Esophagus squamous epithelium (tissue), 5 donors: Measurements from ENCODE around the gene RNF32. TPM values are rescaled to one million over a fixed set of nuclear protein-coding genes. Genes with fewer than 3 reads are reported as not detected.

Experiments
- DNase-seq: peaks from one replicate; lab custom pipeline; 2025; lab: John Stamatoyannopoulos, UW
- H3K27ac ChIP-seq, 4 donors: fragments of 200-600 bp; sonication (generic); one replicate each; pipeline ENCODE4 v1.5.1; 2016 to 2019; ENCODE audit warnings: mild to moderate bottlenecking in 1 of 4
- H3K27me3 ChIP-seq, 4 donors: fragments of 200-600 bp; sonication (generic); 1 replicate in 3 of 4; 2 replicates in 1 of 4; pipeline versions ENCODE4 v1.5.1 to v1.6.0; 2017 to 2021; ENCODE audit warnings: antibody characterized with exemption in 1 of 4
- H3K36me3 ChIP-seq, 3 donors: fragments of 200-600 bp; sonication (generic); one replicate each; pipeline ENCODE4 v1.5.1; 2016 to 2019
- H3K4me1 ChIP-seq, 3 donors: fragments of 200-600 bp; sonication (generic); one replicate each; pipeline ENCODE4 v1.5.1; 2017 to 2019
- H3K4me3 ChIP-seq, 4 donors: fragments of 200-600 bp; sonication (generic); 1 replicate in 3 of 4; 2 replicates in 1 of 4; pipeline ENCODE4 v1.5.1; 2016 to 2019; ENCODE audit warnings: mild to moderate bottlenecking in 2 of 4, moderate library complexity in 1 of 4
- H3K9me3 ChIP-seq, 3 donors: fragments of 200-600 bp; sonication (generic); one replicate each; pipeline ENCODE4 v1.5.1; 2016 to 2019
- POLR2A ChIP-seq, 4 donors: fragments of 450-650 bp; IDR thresholded peaks; one replicate each; pipeline ENCODE4 v1.6.1; 2017; ENCODE audit warnings: antibody characterized with exemption in 4 of 4, mild to moderate bottlenecking in 4 of 4, moderate library complexity in 3 of 4
- WGBS, 2 donors: methylation state at CpG; one replicate each; pipeline ENCODE4 v1.1.5; 2018; 5-methylcytosine and 5-hydroxymethylcytosine counted together
- intact Hi-C: fragments of 100-400 bp; cut with DNase I; formaldehyde crosslinking; loops from one replicate; pipeline ENCODE4 v1.15.0; 2022
- total RNA-seq, 4 donors: library from RNA; depleted of rRNA; stranded (reverse); fragments of >200 nt; gene quantifications; one replicate each; pipeline ENCODE4 v1.1.0, GENCODE V29; 2016
- TF ChIP-seq, protein P1 (sequence below), 6 experiments: fragments of 450-650 bp in 4 of 6; fragments of 200-600 bp in 2 of 6; sonication (generic) in 2 of 6; IDR thresholded peaks; one replicate each; pipeline ENCODE4 v1.5.1; 2016 to 2019; ENCODE audit warnings: antibody characterized with exemption in 6 of 6, mild to moderate bottlenecking in 4 of 6, moderate library complexity in 4 of 6
- donor health status: DM: yes; HTN: yes; CAD: no.

The RNF32 gene
- total RNA-seq, 4 donors from 2014 or later = 0.64 to 1.7 (median 0.66) TPM; not detected in 1

DNA sequence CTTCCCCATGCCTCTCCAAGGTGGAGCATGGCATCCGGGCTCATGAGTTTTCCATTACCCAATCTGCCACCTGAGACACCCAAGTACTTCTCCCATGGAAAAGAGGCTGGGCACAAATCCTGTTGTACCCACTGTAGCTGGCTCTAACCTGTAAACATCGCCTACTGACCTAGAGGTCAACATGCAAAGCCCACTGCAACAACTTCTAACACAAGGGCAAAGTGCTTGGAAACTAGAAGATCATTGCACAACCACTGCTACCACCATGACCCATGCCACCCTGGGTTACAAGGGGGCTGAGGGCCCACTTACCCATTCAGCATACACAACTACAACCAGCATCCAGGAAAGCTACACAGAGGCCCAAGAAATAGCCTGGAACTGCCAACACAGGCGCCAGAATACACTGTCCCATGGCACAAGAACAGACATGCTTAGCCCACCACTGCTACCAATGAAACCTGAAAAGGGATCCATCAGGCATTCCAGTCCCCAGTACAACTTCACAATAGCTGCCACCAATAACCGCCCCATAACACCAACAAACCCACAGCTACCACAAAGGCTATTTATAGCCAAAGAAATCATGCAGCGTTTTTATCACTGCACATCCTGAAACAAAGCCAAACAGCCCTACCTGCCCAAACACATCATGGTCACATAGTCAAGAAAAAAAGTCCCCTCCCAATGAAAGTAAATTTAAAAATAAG is 63.4 kb downstream of the RNF32 start:
- no peak overlapping the region for H3K4me3 ChIP-seq
- intact Hi-C loops = no loop called here
- H3K9me3 ChIP-seq = peaks cover 0 to 9% (median 3%) of the 10 kb centered on the region in 3 donors
- H3K4me1 ChIP-seq = no peaks in the 10 kb centered on the region
- peaks cover 0 to 38% (median 0%) of the 10 kb centered on the region in 3 donors for H3K36me3 ChIP-seq
- 13 to 66% methylated on average over 1 to 4 of the region's 5 CpGs for WGBS, 2 donors
- no peak overlapping the region for H3K27ac ChIP-seq
- TF ChIP-seq, protein P1, sequence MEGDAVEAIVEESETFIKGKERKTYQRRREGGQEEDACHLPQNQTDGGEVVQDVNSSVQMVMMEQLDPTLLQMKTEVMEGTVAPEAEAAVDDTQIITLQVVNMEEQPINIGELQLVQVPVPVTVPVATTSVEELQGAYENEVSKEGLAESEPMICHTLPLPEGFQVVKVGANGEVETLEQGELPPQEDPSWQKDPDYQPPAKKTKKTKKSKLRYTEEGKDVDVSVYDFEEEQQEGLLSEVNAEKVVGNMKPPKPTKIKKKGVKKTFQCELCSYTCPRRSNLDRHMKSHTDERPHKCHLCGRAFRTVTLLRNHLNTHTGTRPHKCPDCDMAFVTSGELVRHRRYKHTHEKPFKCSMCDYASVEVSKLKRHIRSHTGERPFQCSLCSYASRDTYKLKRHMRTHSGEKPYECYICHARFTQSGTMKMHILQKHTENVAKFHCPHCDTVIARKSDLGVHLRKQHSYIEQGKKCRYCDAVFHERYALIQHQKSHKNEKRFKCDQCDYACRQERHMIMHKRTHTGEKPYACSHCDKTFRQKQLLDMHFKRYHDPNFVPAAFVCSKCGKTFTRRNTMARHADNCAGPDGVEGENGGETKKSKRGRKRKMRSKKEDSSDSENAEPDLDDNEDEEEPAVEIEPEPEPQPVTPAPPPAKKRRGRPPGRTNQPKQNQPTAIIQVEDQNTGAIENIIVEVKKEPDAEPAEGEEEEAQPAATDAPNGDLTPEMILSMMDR (IDR thresholded peaks at IDR 0.05) = no peak
- no peak for TF ChIP-seq POLR2A (IDR thresholded peaks at IDR 0.05)
- no peaks in the 10 kb centered on the region for H3K27me3 ChIP-seq
- no peak for DNase-seq

GRCh38 chr7:156722043-156722826 is 81.7 kb downstream of the RNF32 start:
- DNase-seq = no peak
- Histone ChIP-seq H3K9me3 (no peaks in the 10 kb centered on the region), H3K27ac (no peak overlapping the region), H3K4me1 (peaks cover 0 to 11% (median 3%) of the 10 kb centered on the region in 3 donors), H3K27me3 (no peaks in the 10 kb centered on the region), H3K4me3 (no peak overlapping the region), H3K36me3 (peaks cover 0 to 22% (median 0%) of the 10 kb centered on the region in 3 donors)
- intact Hi-C loops = no loop called here
- 54 to 70% methylated on average over 4 of the region's 4 CpGs for WGBS, 2 donors
- TF ChIP-seq, protein P1 (IDR thresholded peaks at IDR 0.05) = no peak
- no peak for TF ChIP-seq POLR2A (IDR thresholded peaks at IDR 0.05)

DNA sequence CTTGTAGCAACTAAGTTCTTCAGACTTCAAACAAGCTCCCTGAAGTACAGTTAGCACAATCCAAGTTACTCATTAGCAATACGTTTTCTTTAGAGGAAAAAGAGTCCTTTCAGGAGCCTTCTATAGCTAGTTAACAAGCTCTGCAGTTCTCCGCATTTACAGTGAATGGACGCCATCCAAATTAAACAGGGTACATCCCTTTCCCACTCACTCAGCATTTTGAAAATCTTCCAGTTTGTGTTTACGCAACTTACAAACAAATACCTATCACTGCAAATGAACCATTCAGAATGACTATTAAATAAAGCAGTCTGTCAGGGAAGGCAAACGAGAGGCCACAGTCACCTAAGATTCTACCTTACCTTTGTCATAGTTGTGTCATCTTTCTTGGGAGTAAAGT is 84.5 kb downstream of the RNF32 start:
- peaks cover 0 to 15% (median 0%) of the 10 kb centered on the region in 3 donors for H3K36me3 ChIP-seq
- no peaks in the 10 kb centered on the region for H3K27me3 ChIP-seq
- intact Hi-C loops = no loop called here
- 25 to 76% methylated on average over 5 of the region's 5 CpGs for WGBS, 2 donors
- peaks cover 0 to 11% (median 3%) of the 10 kb centered on the region in 3 donors for H3K4me1 ChIP-seq
- no peak overlapping the region for H3K4me3 ChIP-seq
- TF ChIP-seq, protein P1 (IDR thresholded peaks at IDR 0.05) = no peak
- TF ChIP-seq POLR2A (IDR thresholded peaks at IDR 0.05) = no peak
- H3K9me3 ChIP-seq = no peaks in the 10 kb centered on the region
- no peak for DNase-seq
- H3K27ac ChIP-seq = peak overlapping the region in 1 of 4 donors; percentile 32

DNA sequence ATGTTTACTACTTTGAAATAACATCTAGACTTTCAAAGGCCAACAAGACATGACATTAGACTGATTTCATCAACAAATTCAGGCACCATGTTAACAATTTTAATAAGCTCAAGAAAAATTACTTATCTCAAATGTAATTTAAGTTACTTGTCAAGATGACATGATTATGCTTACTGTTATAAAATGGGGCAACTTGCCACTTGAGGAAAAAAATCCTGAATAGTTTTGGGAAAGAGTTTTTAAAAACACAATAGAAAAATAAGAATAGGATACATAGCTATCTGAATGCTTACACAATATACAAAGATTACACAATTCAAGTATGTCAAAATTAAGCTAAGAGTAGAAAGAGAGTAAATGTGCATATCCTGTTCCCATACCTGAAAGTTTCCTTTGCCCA is 85.4 kb downstream of the RNF32 start:
- H3K36me3 ChIP-seq = peaks cover 0 to 22% (median 0%) of the 10 kb centered on the region in 3 donors
- TF ChIP-seq POLR2A (IDR thresholded peaks at IDR 0.05) = no peak
- TF ChIP-seq, protein P1 (IDR thresholded peaks at IDR 0.05) = no peak
- no peaks in the 10 kb centered on the region for H3K27me3 ChIP-seq
- no peak for DNase-seq
- H3K4me3 ChIP-seq = no peak overlapping the region
- peak overlapping the region in 1 of 4 donors; percentile 1 for H3K27ac ChIP-seq
- no peaks in the 10 kb centered on the region for H3K9me3 ChIP-seq
- intact Hi-C loops = no loop called here
- peaks cover 0 to 11% (median 3%) of the 10 kb centered on the region in 3 donors for H3K4me1 ChIP-seq
